KMS-11 (cell line): ENCODE measurements around the gene CKLF.

Experiments
- H2AFZ ChIP-seq: fragments of 200-600 bp; sonication (generic); 2 replicates; pipeline ENCODE4 v1.6.1; 2016; ENCODE audit warnings: antibody characterized with exemption, mixed run types, low read depth
- H3K27ac ChIP-seq: fragments of 200-600 bp; sonication (generic); 2 replicates; pipeline ENCODE4 v1.6.1; 2016; ENCODE audit warnings: mild to moderate bottlenecking, mixed run types
- H3K27me3 ChIP-seq: fragments of 200-600 bp; sonication (generic); 2 replicates; pipeline ENCODE4 v1.6.1; 2017; ENCODE audit warnings: mild to moderate bottlenecking, low read depth, mixed run types, moderate library complexity; ENCODE audit not compliant: insufficient read depth
- H3K36me3 ChIP-seq: fragments of 200-600 bp; sonication (generic); 2 replicates; pipeline ENCODE4 v1.6.1; 2017; ENCODE audit warnings: mild to moderate bottlenecking, mixed run types; ENCODE audit not compliant: insufficient read depth
- H3K4me1 ChIP-seq: fragments of 200-600 bp; sonication (generic); 2 replicates; pipeline ENCODE4 v1.6.1; 2016; ENCODE audit warnings: mild to moderate bottlenecking, low read depth, mixed run types; ENCODE audit not compliant: poor library complexity, severe bottlenecking
- H3K4me2 ChIP-seq: fragments of 200-600 bp; sonication (generic); 2 replicates; pipeline ENCODE4 v1.7.0; 2016; ENCODE audit warnings: mild to moderate bottlenecking, mixed run types
- H3K4me3 ChIP-seq: fragments of 200-600 bp; sonication (generic); IDR thresholded peaks from 2 replicates; pipeline ENCODE4 v1.6.1; 2017; ENCODE audit warnings: low read depth, low read length, mixed read lengths; ENCODE audit not compliant: insufficient read depth
- H3K79me2 ChIP-seq: fragments of 200-600 bp; sonication (generic); 2 replicates; pipeline ENCODE4 v1.6.1; 2016; ENCODE audit warnings: low read depth, mixed run types; ENCODE audit not compliant: insufficient read depth
- H3K9ac ChIP-seq: fragments of 200-600 bp; sonication (generic); 2 replicates; pipeline ENCODE4 v1.6.1; 2016; ENCODE audit warnings: mild to moderate bottlenecking, mixed run types
- H4K20me1 ChIP-seq: fragments of 200-600 bp; sonication (generic); 2 replicates; pipeline ENCODE4 v1.6.1; 2016; ENCODE audit warnings: mild to moderate bottlenecking, mixed run types; ENCODE audit not compliant: insufficient read depth
- TF ChIP-seq, protein P1 (sequence below): fragments of 200-600 bp; sonication (generic); conservative IDR thresholded peaks from 2 replicates; pipeline ENCODE4 v1.6.1; 2017; ENCODE audit warnings: low read depth, mild to moderate bottlenecking, antibody characterized with exemption, low read length, moderate library complexity, mixed read lengths

CKLF gene

DNA sequence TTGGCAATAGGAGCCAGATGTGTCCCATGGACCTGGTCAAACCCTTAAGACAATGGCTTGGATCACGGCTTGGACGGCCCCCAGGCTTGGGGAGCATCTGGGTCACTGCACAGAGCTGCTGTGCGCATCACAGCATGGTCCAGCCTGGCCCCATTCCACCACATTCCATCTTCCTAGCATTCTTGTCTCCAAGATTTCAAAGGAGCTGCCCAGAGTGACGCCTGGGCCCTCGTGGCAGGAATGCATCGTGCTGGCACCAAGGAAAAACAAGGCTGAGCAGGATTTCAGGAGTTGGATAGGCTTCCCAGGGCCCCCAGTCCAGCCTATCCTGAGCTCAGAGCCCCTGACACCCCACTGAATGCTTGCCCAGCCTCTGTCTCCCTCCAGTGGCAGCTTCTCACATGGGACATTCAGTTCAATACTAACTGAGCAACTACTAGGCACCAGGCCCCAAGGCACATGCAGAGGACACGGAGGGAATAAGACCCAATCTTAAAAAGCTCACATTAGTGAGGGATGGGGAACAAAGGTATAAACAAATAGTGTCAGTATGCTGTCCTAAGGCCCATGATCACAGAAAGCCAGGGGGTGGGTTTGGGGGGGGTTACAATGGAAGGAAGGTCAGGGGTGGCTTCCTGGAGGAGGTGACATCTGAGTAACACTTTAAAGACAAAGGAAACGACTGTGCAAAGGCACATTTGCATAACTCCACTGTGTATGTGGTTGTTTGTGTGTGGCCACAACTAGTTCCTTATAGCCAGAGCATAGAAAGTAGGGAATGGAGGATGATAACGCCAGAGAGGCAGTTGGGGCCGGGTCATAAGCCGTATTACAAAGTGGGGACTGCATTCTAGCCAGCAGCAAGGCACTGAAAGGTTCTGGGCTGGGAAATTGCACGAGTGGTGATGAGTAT lies 36.5 kb upstream of the CKLF start:
- peak overlapping the region; percentile 97 for H3K4me2 ChIP-seq
- H3K4me3 ChIP-seq = no peak overlapping the region
- H4K20me1 ChIP-seq = no peaks in the 10 kb centered on the region
- TF ChIP-seq, protein P1, sequence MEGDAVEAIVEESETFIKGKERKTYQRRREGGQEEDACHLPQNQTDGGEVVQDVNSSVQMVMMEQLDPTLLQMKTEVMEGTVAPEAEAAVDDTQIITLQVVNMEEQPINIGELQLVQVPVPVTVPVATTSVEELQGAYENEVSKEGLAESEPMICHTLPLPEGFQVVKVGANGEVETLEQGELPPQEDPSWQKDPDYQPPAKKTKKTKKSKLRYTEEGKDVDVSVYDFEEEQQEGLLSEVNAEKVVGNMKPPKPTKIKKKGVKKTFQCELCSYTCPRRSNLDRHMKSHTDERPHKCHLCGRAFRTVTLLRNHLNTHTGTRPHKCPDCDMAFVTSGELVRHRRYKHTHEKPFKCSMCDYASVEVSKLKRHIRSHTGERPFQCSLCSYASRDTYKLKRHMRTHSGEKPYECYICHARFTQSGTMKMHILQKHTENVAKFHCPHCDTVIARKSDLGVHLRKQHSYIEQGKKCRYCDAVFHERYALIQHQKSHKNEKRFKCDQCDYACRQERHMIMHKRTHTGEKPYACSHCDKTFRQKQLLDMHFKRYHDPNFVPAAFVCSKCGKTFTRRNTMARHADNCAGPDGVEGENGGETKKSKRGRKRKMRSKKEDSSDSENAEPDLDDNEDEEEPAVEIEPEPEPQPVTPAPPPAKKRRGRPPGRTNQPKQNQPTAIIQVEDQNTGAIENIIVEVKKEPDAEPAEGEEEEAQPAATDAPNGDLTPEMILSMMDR = peak; percentile 57
- no peaks in the 10 kb centered on the region for H3K27me3 ChIP-seq
- H3K4me1 ChIP-seq = peaks cover 63% of the 10 kb centered on the region
- no peaks in the 10 kb centered on the region for H3K36me3 ChIP-seq
- H2AFZ ChIP-seq = peak overlapping the region; percentile 35; the same call in 1 of the 2 replicates
- peak overlapping the region; percentile 98 for H3K27ac ChIP-seq
- no peaks in the 10 kb centered on the region for H3K79me2 ChIP-seq
- peak overlapping the region; percentile 84 for H3K9ac ChIP-seq

- H3K9ac ChIP-seq = peak overlapping the region; percentile 84
- H3K4me2 ChIP-seq = peak overlapping the region; percentile 97
- H2AFZ ChIP-seq = peak overlapping the region; percentile 35; the same call in 1 of the 2 replicates
- TF ChIP-seq, protein P1 = no peak
- H3K4me1 ChIP-seq = peaks cover 65% of the 10 kb centered on the region
- H4K20me1 ChIP-seq = no peaks in the 10 kb centered on the region
- no peaks in the 10 kb centered on the region for H3K79me2 ChIP-seq
- no peak overlapping the region for H3K4me3 ChIP-seq
- peak overlapping the region; percentile 98 for H3K27ac ChIP-seq
- no peaks in the 10 kb centered on the region for H3K36me3 ChIP-seq
- no peaks in the 10 kb centered on the region for H3K27me3 ChIP-seq
These were observed 35.9 kb upstream of the CKLF start for GRCh38 chr16:66516509-66516807.

GRCh38 chr16:66516808-66517585 lies 35.4 kb upstream of the CKLF start:
- Histone ChIP-seq H3K27me3 (no peaks in the 10 kb centered on the region), H3K4me1 (peaks cover 65% of the 10 kb centered on the region), H4K20me1 (no peaks in the 10 kb centered on the region), H3K79me2 (no peaks in the 10 kb centered on the region), H3K4me3 (no peak overlapping the region), H3K9ac (peak overlapping the region; percentile 84), H3K27ac (peak overlapping the region; percentile 98), H3K36me3 (no peaks in the 10 kb centered on the region), H3K4me2 (peak overlapping the region; percentile 97), H2AFZ (peak overlapping the region; percentile 35)
- TF ChIP-seq, protein P1 = no peak

DNA sequence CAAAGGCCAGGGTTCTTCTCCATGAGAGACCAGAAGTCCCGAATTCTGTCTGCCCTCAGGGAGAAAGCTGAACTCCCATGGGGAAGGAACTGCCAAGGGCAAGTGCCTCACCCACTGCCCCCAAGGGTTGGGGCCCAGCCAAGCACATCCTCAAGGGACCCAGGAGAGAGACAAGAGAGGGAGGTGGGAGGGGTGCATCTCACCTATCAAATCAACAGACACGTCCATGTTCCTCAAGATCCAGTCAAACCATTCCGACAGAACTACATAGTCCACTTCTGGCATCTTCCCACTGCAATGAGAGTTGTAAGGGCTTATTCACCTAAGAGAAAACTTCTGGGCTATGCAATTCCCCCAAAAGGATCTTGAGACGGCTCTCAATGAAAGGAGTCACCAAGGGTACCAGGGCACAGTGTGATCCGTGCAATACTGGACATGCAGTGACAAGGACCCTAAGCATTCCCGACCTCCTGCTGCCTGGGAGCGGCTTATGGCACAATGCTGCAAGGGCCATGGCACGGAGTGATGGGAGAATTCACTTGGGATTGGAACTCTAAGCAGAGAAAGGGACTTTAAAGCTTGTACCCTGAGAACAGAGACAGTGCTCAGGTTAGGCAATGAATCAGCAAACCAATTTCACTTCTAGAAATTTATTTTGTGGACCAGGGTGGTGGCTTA lies 34.7 kb upstream of the CKLF start:
- Histone ChIP-seq H3K27ac (peak overlapping the region; percentile 98), H3K27me3 (no peaks in the 10 kb centered on the region), H3K36me3 (no peaks in the 10 kb centered on the region), H3K9ac (peak overlapping the region; percentile 84), H3K4me3 (no peak overlapping the region), H3K79me2 (no peaks in the 10 kb centered on the region), H3K4me2 (peak overlapping the region; percentile 97), H2AFZ (peak overlapping the region; percentile 35), H3K4me1 (peaks cover 70% of the 10 kb centered on the region), H4K20me1 (no peaks in the 10 kb centered on the region)
- TF ChIP-seq, protein P1 = no peak
